CD4-positive, alpha-beta memory T cell (primary cell): ENCODE measurements around the gene SP9. TPM values are rescaled to one million over a fixed set of nuclear protein-coding genes. Genes with fewer than 3 reads are reported as not detected.
A peak's percentile ranks its signal among the peaks of the same experiment; 100 is the strongest.

Experiments
- CTCF ChIA-PET: fragments of 350-600 bp; sonication (Branson Sonifier 250); formaldehyde crosslinking; loops from one replicate; lab custom pipeline; 2021; ENCODE audit warnings: inconsistent platforms; ENCODE audit not compliant: partially characterized antibody; lab: Charles Lee
- POLR2A ChIA-PET: fragments of 350-600 bp; sonication (Branson Sonifier 250); formaldehyde crosslinking; loops from one replicate; lab custom pipeline; 2021; ENCODE audit not compliant: partially characterized antibody; lab: Charles Lee
- DNase-seq, 5 donors: peaks; one replicate each; pipeline versions ENCODE4 v3.0.0 to v3.0.0-alpha.2; 2020 to 2022; ENCODE audit warnings: mixed read lengths in 1 of 5
- H3K27ac ChIP-seq: one replicate; pipeline ENCODE4 v1.7.0; 2013; ENCODE audit warnings: low read depth, low read length
- H3K27me3 ChIP-seq: 2 replicates; pipeline ENCODE4 v1.7.0; 2013; ENCODE audit warnings: mild to moderate bottlenecking, low read length, moderate library complexity; ENCODE audit not compliant: insufficient read depth
- H3K36me3 ChIP-seq: 2 replicates; pipeline ENCODE4 v1.7.0; 2013; ENCODE audit warnings: mild to moderate bottlenecking, low read length, moderate library complexity; ENCODE audit not compliant: insufficient read depth
- H3K4me1 ChIP-seq: 2 replicates; pipeline ENCODE4 v1.7.0; 2013; ENCODE audit warnings: mild to moderate bottlenecking, low read length, moderate library complexity; ENCODE audit not compliant: insufficient read depth
- H3K4me3 ChIP-seq, 2 donors: one replicate each; pipeline ENCODE4 v1.7.0; 2013; ENCODE audit warnings: low read length in 2 of 2, mild to moderate bottlenecking in 1 of 2
- H3K9me3 ChIP-seq, 2 donors: one replicate each; pipeline ENCODE4 v1.7.0; 2013; ENCODE audit warnings: low read length in 2 of 2, control low read depth in 1 of 2; ENCODE audit not compliant: control insufficient read depth in 1 of 2
- H3K27ac Mint-ChIP-seq, 7 donors: one replicate each; pipeline ENCODE4 v1.8.0; 2020 to 2021; ENCODE audit warnings: mixed read lengths in 7 of 7, mild to moderate bottlenecking in 6 of 7, inconsistent platforms in 3 of 7, moderate library complexity in 3 of 7
- H3K27me3 Mint-ChIP-seq, 2 donors: one replicate each; pipeline ENCODE4 v1.8.0; 2020 to 2021; ENCODE audit warnings: mixed read lengths in 2 of 2
- H3K36me3 Mint-ChIP-seq, 2 donors: one replicate each; pipeline ENCODE4 v1.8.0; 2020 to 2021; ENCODE audit warnings: mixed read lengths in 2 of 2, inconsistent platforms in 1 of 2, mild to moderate bottlenecking in 1 of 2
- H3K4me1 Mint-ChIP-seq, 4 donors: one replicate each; pipeline ENCODE4 v1.8.0; 2020 to 2021; ENCODE audit warnings: mixed read lengths in 4 of 4, mild to moderate bottlenecking in 1 of 4
- H3K4me3 Mint-ChIP-seq, 8 donors: one replicate each; pipeline ENCODE4 v1.8.0; 2020 to 2021; ENCODE audit warnings: mixed read lengths in 8 of 8, mild to moderate bottlenecking in 7 of 8, moderate library complexity in 6 of 8, inconsistent platforms in 3 of 8
- H3K9me3 Mint-ChIP-seq, 8 donors: one replicate each; pipeline ENCODE4 v1.8.0; 2020 to 2021; ENCODE audit warnings: mixed read lengths in 8 of 8, mild to moderate bottlenecking in 5 of 8, inconsistent platforms in 3 of 8, moderate library complexity in 1 of 8
- intact Hi-C: fragments of 100-400 bp; cut with micrococcal nuclease; formaldehyde crosslinking; loops from one replicate; pipeline ENCODE4 v1.15.1; 2023
- polyA plus RNA-seq, 2 donors: library from polyadenylated mRNA; unstranded; fragments of 300-500 nt; fragmentation: Illumina TruSeq; gene quantifications; one replicate each; pipeline ENCODE4 v1.2.3, GENCODE V29; 2021
- total RNA-seq, 2 experiments: library from RNA; stranded (reverse); gene quantifications; one replicate each; pipeline ENCODE4 v1.2.3, GENCODE V29; 2021

SP9 gene
- total and polyA plus RNA-seq, 4 experiments from 2014 or later = not detected

DNA sequence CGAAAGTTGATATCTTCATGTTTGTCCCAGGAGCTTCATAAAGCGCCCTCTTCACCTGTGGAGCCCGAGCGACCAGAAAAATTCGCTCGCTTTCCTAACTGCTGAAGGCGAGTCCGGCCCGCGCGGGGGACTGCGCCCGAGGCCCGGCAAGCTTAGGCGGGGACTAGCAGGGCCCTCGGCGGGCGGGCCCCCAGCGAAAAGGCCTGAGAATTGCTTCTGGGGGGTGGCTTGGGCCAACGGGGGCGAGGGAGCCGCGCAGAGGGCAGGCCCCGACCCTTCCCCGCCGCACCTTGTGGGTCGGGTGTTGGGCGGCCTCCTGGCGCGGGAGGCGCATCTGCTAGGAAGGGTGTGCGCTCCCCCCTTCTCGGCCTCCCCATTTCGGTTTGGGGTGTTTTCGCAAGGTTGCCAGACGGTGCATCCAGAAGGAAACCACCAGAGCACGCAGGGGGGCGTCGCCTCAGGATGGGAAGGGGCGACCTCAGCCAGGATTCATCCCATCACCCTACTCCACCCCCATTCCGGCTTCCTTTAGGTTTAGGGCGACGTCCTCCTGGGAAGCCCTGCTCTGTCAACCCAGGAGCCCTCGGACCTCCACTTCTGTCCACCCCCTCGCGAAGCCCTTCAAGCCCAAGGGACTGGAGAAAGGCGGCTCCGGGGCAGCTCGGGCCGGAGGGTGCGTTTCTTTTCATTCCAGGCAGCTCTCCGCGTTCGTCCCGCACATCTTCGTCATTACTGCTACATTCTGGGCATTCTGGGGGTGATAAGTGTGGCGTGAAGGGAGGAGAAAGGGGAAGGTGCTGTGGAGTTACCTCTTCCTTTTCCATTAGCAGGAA, 9.1 kb downstream of the SP9 start:
- peak overlapping the region in 4 of 7 donors; percentile 6 to 69 (median 46) for H3K27ac Mint-ChIP-seq
- peaks cover 0 to 22% (median 0%) of the 10 kb centered on the region in 8 donors for H3K9me3 Mint-ChIP-seq

DNA sequence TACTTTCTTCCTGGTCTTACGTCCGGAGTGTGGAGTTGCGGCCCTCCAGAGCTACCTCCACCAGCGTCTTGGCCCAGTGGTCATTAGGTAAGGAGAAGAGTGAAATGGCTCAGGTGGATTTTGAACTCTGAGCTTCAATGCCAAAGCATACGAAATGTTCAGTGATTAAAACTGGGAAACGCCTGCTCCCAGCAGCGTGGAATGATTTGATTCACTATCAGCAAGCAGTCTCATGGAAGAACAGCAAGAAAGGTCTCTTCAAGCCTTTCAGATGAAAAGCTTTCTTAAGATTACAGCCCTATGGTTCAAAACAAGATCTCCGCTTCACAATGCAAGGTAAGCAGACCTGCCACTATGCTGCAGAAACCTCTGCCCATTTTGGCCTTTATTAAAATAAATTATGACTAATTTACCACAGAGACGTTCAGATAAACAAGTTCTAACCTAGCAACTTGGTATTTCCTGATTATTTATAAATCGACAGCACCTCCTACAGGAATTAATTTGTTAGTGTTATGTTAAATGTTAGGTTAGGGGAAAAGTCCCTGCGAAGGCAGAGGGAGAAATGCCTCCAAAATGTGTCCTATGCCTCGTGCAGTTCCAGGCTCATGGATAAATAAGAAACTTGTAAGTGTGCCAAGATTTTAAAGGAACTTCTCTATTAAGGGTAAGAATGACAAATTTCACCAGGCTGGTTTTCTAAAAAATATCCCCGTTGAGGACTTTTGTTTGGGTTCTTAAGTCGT, 10.1 kb downstream of the SP9 start:
- intact Hi-C loops = loop anchor here (1.0 to 10.0 kb wide), 4 partner anchors 773 to 1540 kb away; no protein-coding TSS in a partner anchor
- peaks cover 22% of the 10 kb centered on the region in 2 donors for H3K36me3 Mint-ChIP-seq
- ChIA-PET CTCF (interaction anchor here (0.8 to 2.7 kb wide), 11 partner anchors 9 to 1318 kb away, joined by 3 to 24 read pairs (median 4); no protein-coding TSS in a partner anchor), POLR2A (no interaction called here)
- peak in 2 of 5 donors; percentile 33 to 40 for DNase-seq
- H3K36me3 ChIP-seq = peaks cover 10% of the 10 kb centered on the region
- H3K4me3 Mint-ChIP-seq = peak overlapping the region in 1 of 8 donors; percentile 62
- peaks cover 43% of the 10 kb centered on the region for H3K4me1 ChIP-seq
- H3K4me1 Mint-ChIP-seq = peaks cover 15 to 40% (median 27%) of the 10 kb centered on the region in 4 donors
- peaks cover 32 to 34% of the 10 kb centered on the region in 2 donors for H3K27me3 Mint-ChIP-seq
- no peak overlapping the region for H3K4me3 ChIP-seq
- H3K9me3 ChIP-seq = no peaks in the 10 kb centered on the region
- peaks cover 46% of the 10 kb centered on the region for H3K27me3 ChIP-seq
- H3K9me3 Mint-ChIP-seq = peaks cover 0 to 19% (median 0%) of the 10 kb centered on the region in 8 donors
- peak overlapping the region in 1 of 7 donors; percentile 61 for H3K27ac Mint-ChIP-seq
- H3K27ac ChIP-seq = no peak overlapping the region

More for the DNA sequence above, 9.1 kb downstream of the SP9 start:
- intact Hi-C loops = loop anchor here (5.0 to 10.0 kb wide), 3 partner anchors 772 to 1539 kb away; no protein-coding TSS in a partner anchor
- Mint-ChIP-seq H3K4me1 (peaks cover 15 to 42% (median 27%) of the 10 kb centered on the region in 4 donors), H3K36me3 (peaks cover 19 to 20% of the 10 kb centered on the region in 2 donors), H3K4me3 (peak overlapping the region in 5 of 8 donors; percentile 11 to 75 (median 69)), H3K27me3 (peaks cover 41 to 43% of the 10 kb centered on the region in 2 donors)
- POLR2A ChIA-PET = interaction anchor here (0.7 kb wide), 1 partner anchor 9 kb away, joined by 3 read pairs; the partner anchor contains the start of gene SP9
- no peak overlapping the region for H3K4me3 ChIP-seq
- no peak overlapping the region for H3K27ac ChIP-seq
- peaks cover 45% of the 10 kb centered on the region for H3K4me1 ChIP-seq
- peaks cover 56% of the 10 kb centered on the region for H3K27me3 ChIP-seq
- CTCF ChIA-PET = interaction anchor here (0.8 to 2.7 kb wide), 10 partner anchors 10 to 941 kb away, joined by 3 to 24 read pairs (median 4); no protein-coding TSS in a partner anchor
- H3K36me3 ChIP-seq = peaks cover 6% of the 10 kb centered on the region
- no peak for DNase-seq
- H3K9me3 ChIP-seq = no peaks in the 10 kb centered on the region

DNA sequence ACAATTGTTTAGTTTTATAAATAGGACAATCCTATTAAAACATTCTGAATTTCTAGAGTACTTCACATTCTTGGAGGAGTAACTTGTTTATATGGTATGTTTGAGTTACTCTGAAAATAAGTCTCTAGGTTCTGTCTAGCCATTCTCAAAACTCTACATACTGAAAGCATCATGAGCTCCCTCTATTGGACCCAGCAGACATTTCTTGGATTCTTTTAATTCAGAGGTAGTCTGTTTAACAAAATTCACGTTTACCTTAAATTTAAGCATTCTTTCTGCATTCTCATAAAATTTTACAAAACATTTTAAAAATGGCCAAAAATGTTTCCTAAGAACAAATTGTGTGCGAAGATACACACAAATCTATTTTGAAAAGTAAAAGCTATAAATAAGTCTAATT, 15.3 kb downstream of the SP9 start:
- POLR2A ChIA-PET = no interaction called here
- H3K4me1 Mint-ChIP-seq = peaks cover 0 to 3% (median under 1%) of the 10 kb centered on the region in 4 donors

DNA sequence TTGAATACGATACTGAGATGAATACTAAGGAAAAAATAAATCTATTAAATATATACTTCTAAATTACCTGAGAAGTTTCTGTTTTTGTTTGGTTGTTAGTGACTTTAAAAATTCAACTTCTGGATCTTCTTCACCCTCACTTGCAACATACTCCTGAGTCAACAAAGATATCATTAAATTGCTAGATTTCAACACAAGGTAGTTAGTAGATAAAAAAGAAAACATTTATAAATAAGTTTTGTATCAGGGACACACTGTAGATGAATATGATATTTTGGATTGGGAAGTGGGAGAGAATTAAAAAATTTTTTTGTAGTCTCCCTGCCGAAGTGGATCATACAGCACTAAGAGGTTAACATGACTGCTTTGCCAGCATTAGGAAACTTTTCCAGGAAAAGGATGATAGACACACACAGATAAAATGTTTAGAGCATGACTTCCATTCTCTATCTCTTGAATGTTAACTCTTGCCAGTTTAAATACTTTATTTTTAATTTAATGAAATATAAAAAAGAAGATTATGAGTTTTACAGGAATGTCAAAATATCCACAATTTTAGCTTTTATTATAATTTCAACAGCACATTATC, 15.9 kb downstream of the SP9 start:
- no peaks in the 10 kb centered on the region for H3K9me3 ChIP-seq
- H3K4me1 ChIP-seq = no peaks in the 10 kb centered on the region
- no peak overlapping the region for H3K4me3 Mint-ChIP-seq
- no peak overlapping the region for H3K27ac Mint-ChIP-seq
- H3K4me1 Mint-ChIP-seq = no peaks in the 10 kb centered on the region
- H3K27ac ChIP-seq = no peak overlapping the region
- ChIA-PET POLR2A (no interaction called here), CTCF (interaction anchor here (0.5 to 2.0 kb wide), 4 partner anchors 9 to 948 kb away, joined by 3 to 10 read pairs (median 8); no protein-coding TSS in a partner anchor)
- H3K9me3 Mint-ChIP-seq = no peaks in the 10 kb centered on the region
- peaks cover 15% of the 10 kb centered on the region for H3K36me3 ChIP-seq
- intact Hi-C loops = no loop called here
- H3K36me3 Mint-ChIP-seq = peaks cover 34 to 38% of the 10 kb centered on the region in 2 donors
- no peak overlapping the region for H3K4me3 ChIP-seq
- no peaks in the 10 kb centered on the region for H3K27me3 ChIP-seq
- peaks cover 0 to 2% of the 10 kb centered on the region in 2 donors for H3K27me3 Mint-ChIP-seq
- DNase-seq = no peak

More for the DNA sequence above, 15.3 kb downstream of the SP9 start:
- peaks cover 2 to 4% of the 10 kb centered on the region in 2 donors for H3K27me3 Mint-ChIP-seq
- Histone ChIP-seq H3K4me3 (no peak overlapping the region), H3K36me3 (peaks cover 15% of the 10 kb centered on the region), H3K4me1 (no peaks in the 10 kb centered on the region), H3K27me3 (no peaks in the 10 kb centered on the region), H3K9me3 (no peaks in the 10 kb centered on the region), H3K27ac (no peak overlapping the region)
- H3K27ac Mint-ChIP-seq = no peak overlapping the region
- H3K36me3 Mint-ChIP-seq = peaks cover 33 to 36% of the 10 kb centered on the region in 2 donors
- no peak for DNase-seq
- no peak overlapping the region for H3K4me3 Mint-ChIP-seq
- CTCF ChIA-PET = interaction anchor here (0.5 to 2.0 kb wide), 3 partner anchors 9 to 947 kb away, joined by 3 to 10 read pairs (median 9); no protein-coding TSS in a partner anchor
- intact Hi-C loops = no loop called here
- H3K9me3 Mint-ChIP-seq = no peaks in the 10 kb centered on the region

DNA sequence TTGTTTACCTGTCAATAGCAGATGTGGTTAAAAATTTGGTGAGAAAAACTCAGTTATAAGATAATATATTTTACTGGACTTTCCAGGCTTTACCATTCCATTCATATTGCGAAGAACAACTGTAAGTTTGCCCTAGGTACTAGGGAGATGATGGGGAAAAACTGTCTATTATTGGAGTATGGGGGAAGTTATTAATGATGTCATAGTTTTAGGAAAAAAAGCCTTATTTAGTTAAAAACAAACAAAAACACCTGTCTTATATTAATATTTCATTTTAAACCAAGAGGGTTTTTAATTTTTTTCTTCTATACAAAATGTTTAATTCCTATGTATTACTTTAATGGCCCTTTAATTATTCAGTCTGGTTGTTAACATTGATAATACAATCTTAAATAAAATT, 18.2 kb downstream of the SP9 start:
- H3K4me3 ChIP-seq = no peak overlapping the region
- Mint-ChIP-seq H3K9me3 (no peaks in the 10 kb centered on the region), H3K27ac (no peak overlapping the region), H3K4me1 (no peaks in the 10 kb centered on the region), H3K36me3 (peaks cover 29 to 34% of the 10 kb centered on the region in 2 donors), H3K4me3 (no peak overlapping the region), H3K27me3 (peaks cover 0 to 2% of the 10 kb centered on the region in 2 donors)
- intact Hi-C loops = no loop called here
- DNase-seq = no peak
- H3K27ac ChIP-seq = no peak overlapping the region
- CTCF ChIA-PET = interaction anchor here (1.5 kb wide), 1 partner anchor 8 kb away, joined by 3 read pairs; no protein-coding TSS in a partner anchor
- H3K36me3 ChIP-seq = peaks cover 15% of the 10 kb centered on the region
- H3K27me3 ChIP-seq = no peaks in the 10 kb centered on the region
- H3K9me3 ChIP-seq = no peaks in the 10 kb centered on the region
- POLR2A ChIA-PET = no interaction called here
- H3K4me1 ChIP-seq = no peaks in the 10 kb centered on the region

DNA sequence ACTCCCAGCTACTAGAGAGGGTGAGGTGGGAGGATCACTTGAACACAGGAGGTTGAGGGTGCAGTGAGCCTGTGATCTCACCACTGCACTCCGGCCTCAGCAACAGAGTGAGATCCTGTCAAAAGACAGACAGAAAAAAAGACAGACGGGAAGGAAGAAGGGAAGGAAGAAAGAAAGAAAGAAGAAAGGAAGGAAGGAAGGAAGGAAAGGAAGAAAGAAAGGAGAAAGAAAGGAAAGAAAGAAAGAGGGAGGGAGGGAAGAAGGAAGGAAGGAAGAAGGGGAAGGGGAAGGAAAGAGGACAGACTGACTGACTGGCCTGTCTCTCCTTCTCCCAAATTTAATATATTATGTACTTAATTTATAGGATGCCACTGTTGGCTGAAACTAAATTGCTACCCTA, 21.6 kb downstream of the SP9 start:
- POLR2A ChIA-PET = no interaction called here

More for the DNA sequence above, 21.6 kb downstream of the SP9 start:
- intact Hi-C loops = no loop called here
- Mint-ChIP-seq H3K9me3 (no peaks in the 10 kb centered on the region), H3K4me3 (no peak overlapping the region), H3K27ac (peak overlapping the region in 1 of 7 donors; percentile 29), H3K4me1 (no peaks in the 10 kb centered on the region), H3K36me3 (peaks cover 37 to 41% of the 10 kb centered on the region in 2 donors), H3K27me3 (no peaks in the 10 kb centered on the region)
- Histone ChIP-seq H3K27ac (no peak overlapping the region), H3K9me3 (no peaks in the 10 kb centered on the region), H3K4me1 (no peaks in the 10 kb centered on the region), H3K36me3 (no peaks in the 10 kb centered on the region), H3K27me3 (no peaks in the 10 kb centered on the region), H3K4me3 (no peak overlapping the region)
- CTCF ChIA-PET = no interaction called here
- DNase-seq = no peak
